ENCODE measurements around the gene OR5AR1. TPM values are rescaled to one million over a fixed set of nuclear protein-coding genes. Genes with fewer than 3 reads are reported as not detected.
A peak's percentile ranks its signal among the peaks of the same experiment; 100 is the strongest.

Gene OR5AR1
- total RNA-seq, 2 donors from 2014 or later, result not detected

- no peaks in the 10 kb centered on the region for H3K27me3 Mint-ChIP-seq
- H3K27ac Mint-ChIP-seq, result no peak overlapping the region
- peaks cover 18% of the 10 kb centered on the region for H3K9me3 Mint-ChIP-seq
- DNase-seq (ENCODE audit: low spot score) (no peak), ATAC-seq (peak in 1 of 2 donors; percentile 17)
- no peaks in the 10 kb centered on the region for H3K4me1 Mint-ChIP-seq (ENCODE audit: low read depth in 2 of 2)
- no peaks in the 10 kb centered on the region for H3K36me3 Mint-ChIP-seq
- H3K4me3 Mint-ChIP-seq, result no peak overlapping the region
Observed at GRCh38 chr11:56700914-56701485, 37.5 kb downstream of the OR5AR1 start.

DNA sequence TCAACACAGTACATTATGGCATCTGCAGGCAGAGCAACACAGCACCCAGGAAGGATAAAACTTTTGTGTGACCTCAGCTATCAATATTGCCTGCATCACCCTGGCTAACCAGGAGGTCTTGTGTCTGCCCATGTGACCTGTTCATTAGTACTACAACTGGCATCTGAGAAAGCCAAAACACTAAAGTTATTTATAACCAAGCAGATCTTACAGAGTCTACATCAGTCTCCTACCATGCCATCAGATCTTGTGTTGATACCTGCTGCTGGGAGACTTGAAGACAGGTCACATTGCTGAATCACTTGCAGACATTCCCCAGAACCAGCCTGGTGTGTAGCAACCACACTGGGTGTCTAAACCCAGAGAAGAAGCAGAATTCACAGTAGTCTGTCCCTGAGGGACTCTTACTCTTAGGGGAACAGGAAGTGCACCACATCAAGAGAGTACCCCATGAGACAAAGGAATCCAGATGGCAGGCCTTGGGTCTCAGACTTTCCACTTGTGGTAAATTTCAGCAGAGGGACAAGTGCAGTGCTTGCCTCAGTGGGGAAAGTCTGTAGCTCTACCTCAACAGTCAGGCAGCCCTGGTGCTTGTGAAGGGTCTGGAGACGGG, 42.4 kb downstream of the OR5AR1 start:
- ATAC-seq (no peak), DNase-seq (ENCODE audit: low spot score) (no peak)
- Mint-ChIP-seq H3K36me3 (no peaks in the 10 kb centered on the region), H3K27ac (no peak overlapping the region), H3K4me3 (no peak overlapping the region), H3K9me3 (peaks cover 3% of the 10 kb centered on the region), H3K4me1 (ENCODE audit: low read depth in 2 of 2) (no peaks in the 10 kb centered on the region), H3K27me3 (no peaks in the 10 kb centered on the region)

GRCh38 chr11:56706486-56706885, 43.0 kb downstream of the OR5AR1 start:
- DNase-seq (ENCODE audit: low spot score) (no peak), ATAC-seq (no peak)
- Mint-ChIP-seq H3K4me1 (ENCODE audit: low read depth in 2 of 2) (no peaks in the 10 kb centered on the region), H3K36me3 (no peaks in the 10 kb centered on the region), H3K9me3 (no peaks in the 10 kb centered on the region), H3K27me3 (no peaks in the 10 kb centered on the region), H3K27ac (no peak overlapping the region), H3K4me3 (no peak overlapping the region)

DNA sequence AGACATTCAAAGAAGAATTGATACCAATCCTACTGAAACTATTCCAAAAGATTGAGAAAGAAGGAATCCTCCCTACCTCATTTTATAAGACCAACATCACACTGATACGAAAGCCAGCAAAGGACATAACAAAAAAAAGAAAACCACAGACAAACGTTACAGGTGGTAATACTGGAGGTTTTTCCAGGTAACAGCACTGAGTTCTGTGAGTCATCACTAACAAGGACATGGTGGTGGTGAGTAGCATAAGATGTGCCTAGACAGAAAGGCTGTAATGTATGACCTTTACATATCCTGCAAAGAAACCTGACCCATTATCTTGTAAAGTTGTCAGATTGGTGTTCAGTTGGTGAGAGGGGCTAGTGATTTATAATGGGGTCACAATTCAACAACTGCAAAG, 50.7 kb downstream of the OR5AR1 start:
- no peaks in the 10 kb centered on the region for H3K27me3 Mint-ChIP-seq
- ATAC-seq (no peak), DNase-seq (ENCODE audit: low spot score) (no peak)
- H3K27ac Mint-ChIP-seq, result no peak overlapping the region
- H3K4me1 Mint-ChIP-seq (ENCODE audit: low read depth in 2 of 2), result no peaks in the 10 kb centered on the region
- peaks cover 17% of the 10 kb centered on the region for H3K9me3 Mint-ChIP-seq
- no peak overlapping the region for H3K4me3 Mint-ChIP-seq
- H3K36me3 Mint-ChIP-seq, result peaks cover 5% of the 10 kb centered on the region

Other genes starting within 250 kb of the OR5AR1 start
- gene OR5M3, start 190.3 kb upstream of the OR5AR1 start, total RNA-seq, result not detected
- gene OR5M8, start 172.3 kb upstream of the OR5AR1 start, total RNA-seq, result not detected
- not detected for gene OR5M11, start 120.4 kb upstream of the OR5AR1 start, total RNA-seq
- gene OR5M10, start 86.0 kb upstream of the OR5AR1 start, total RNA-seq, result not detected
- not detected for gene OR5M1, start 48.8 kb upstream of the OR5AR1 start, total RNA-seq
- gene OR5AP2, start 21.2 kb upstream of the OR5AR1 start, total RNA-seq, result not detected
- not detected for gene OR9G1, start 35.4 kb downstream of the OR5AR1 start, total RNA-seq
- not detected for gene OR9G4, start 85.0 kb downstream of the OR5AR1 start, total RNA-seq

All from natural killer cell treated with Interleukin-12 subunit alpha and Interleukin-12 subunit beta and Interleukin-15 and Interleukin-18, amount 100 ng/mL, for 72 hours (primary cell).